Stomach (tissue), 9 donors: ENCODE results near the gene MYCBP2. TPM values are rescaled to one million over a fixed set of nuclear protein-coding genes. Genes with fewer than 3 reads are reported as not detected.

Experiments used
- DNase-seq, 2 donors: peaks; one replicate each; pipeline versions ENCODE4 v3.0.0 to v3.0.0-alpha.2; 2013 to 2019
- H3K27ac ChIP-seq, 5 donors: fragments of 200-600 bp in 4 of 5; sonication (generic) in 4 of 5; one replicate each; pipeline ENCODE4 v1.5.1; 2013 to 2019; ENCODE audit warnings: mild to moderate bottlenecking in 1 of 5, moderate library complexity in 1 of 5
- H3K27me3 ChIP-seq, 3 donors: fragments of 200-600 bp; sonication (generic); one replicate each; pipeline ENCODE4 v1.5.1; 2017 to 2019; ENCODE audit warnings: mixed run types in 1 of 3
- H3K36me3 ChIP-seq, 4 donors: fragments of 200-600 bp; sonication (generic); 1 replicate in 3 of 4; 2 replicates in 1 of 4; pipeline ENCODE4 v1.5.1; 2016 to 2019
- H3K4me1 ChIP-seq, 4 donors: fragments of 200-600 bp; sonication (generic); one replicate each; pipeline ENCODE4 v1.5.1; 2016 to 2019
- H3K4me3 ChIP-seq, 4 donors: fragments of 200-600 bp; sonication (generic) in 3 of 4; one replicate each; pipeline ENCODE4 v1.5.1; 2016 to 2019; ENCODE audit warnings: mild to moderate bottlenecking in 1 of 4
- H3K9me3 ChIP-seq, 4 donors: fragments of 200-600 bp; sonication (generic); one replicate each; pipeline ENCODE4 v1.5.1; 2016 to 2019
- CTCF ChIP-seq, 7 experiments: fragments of 450-650 bp in 4 of 7; fragments of 200-600 bp in 3 of 7; sonication (generic) in 3 of 7; IDR thresholded peaks; one replicate each; pipeline ENCODE4 v1.5.1; 2016 to 2019; ENCODE audit warnings: antibody characterized with exemption in 7 of 7, control low read depth in 2 of 7, mild to moderate bottlenecking in 1 of 7
- EP300 ChIP-seq: sonication (generic); formaldehyde crosslinking; IDR thresholded peaks from one replicate; pipeline ENCODE4 v1.6.1; 2017; ENCODE audit warnings: antibody characterized with exemption
- POLR2A ChIP-seq, 4 donors: fragments of 450-650 bp; IDR thresholded peaks; one replicate each; pipeline ENCODE4 v1.6.1; 2016; ENCODE audit warnings: antibody characterized with exemption in 4 of 4, control low read depth in 2 of 4, mild to moderate bottlenecking in 1 of 4, moderate library complexity in 1 of 4
- POLR2AphosphoS5 ChIP-seq, 3 donors: sonication (generic); formaldehyde crosslinking; IDR thresholded peaks; one replicate each; pipeline ENCODE4 v1.6.1; 2016; ENCODE audit warnings: antibody characterized with exemption in 3 of 3
- WGBS, 5 donors: extraction: QIAGEN DNeasy Blood & Tissue Kit in 3 of 5; methylation state at CpG; one replicate each; pipeline versions ENCODE4 v1.1.5 to v1.1.7; 2013 to 2018; 5-methylcytosine and 5-hydroxymethylcytosine counted together
- intact Hi-C: fragments of 100-400 bp; cut with DNase I; formaldehyde crosslinking; loops from one replicate; pipeline ENCODE4 v1.15.1; 2023; ENCODE audit warnings: low total_unique reads
- polyA plus RNA-seq, 3 donors: library from polyadenylated mRNA; stranded (reverse); fragments of 200-250 nt; gene quantifications; one replicate each; pipeline ENCODE4 v1.2.3, GENCODE V29; 2013
- total RNA-seq, 5 donors: library from RNA; depleted of rRNA; stranded (reverse); fragments of >200 nt; gene quantifications; one replicate each; pipeline versions ENCODE4 v1.1.0 to v1.2.3, GENCODE V29; 2014 to 2016
- donor health status: healthy with polysubstance abuse.
- donor health status: Bipolar disorder and iron deficiency.
- donor health status: healthy.

Gene MYCBP2
- total and polyA plus RNA-seq, 8 donors: 15.6 to 194 (median 70.4) TPM

DNA sequence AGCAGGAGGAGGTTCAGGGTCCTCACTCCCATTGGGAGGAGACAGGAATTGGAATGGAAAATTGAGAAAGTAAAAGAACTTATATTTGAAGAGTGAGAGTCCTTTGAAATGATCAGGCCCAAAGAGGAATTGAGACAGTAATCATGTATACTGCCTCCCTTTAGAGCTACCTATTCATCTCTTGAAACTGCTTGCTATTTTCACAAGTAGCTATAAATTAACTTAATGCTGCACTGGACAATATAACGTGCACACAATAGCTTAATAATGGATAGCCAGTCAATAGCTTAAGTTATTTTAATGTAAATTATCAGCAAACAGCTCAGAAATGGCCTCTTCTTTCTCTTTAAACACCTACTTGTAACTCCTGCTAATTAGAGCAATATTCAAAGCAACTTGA, 46.6 kb upstream of the MYCBP2 start:
- intact Hi-C loops: no loop called here
- WGBS, 5 donors: 70 to 79% (median 71%) methylated on average over 1 of the region's 1 CpG
- no peak for TF ChIP-seq CTCF (IDR thresholded peaks at IDR 0.05)
- TF ChIP-seq EP300: no peak
- no peak for TF ChIP-seq POLR2A (IDR thresholded peaks at IDR 0.05)
- TF ChIP-seq POLR2AphosphoS5 (IDR thresholded peaks at IDR 0.05): no peak

GRCh38 chr13:77372275-77372674, 45.4 kb upstream of the MYCBP2 start:
- Histone ChIP-seq H3K36me3 (no peaks in the 10 kb centered on the region), H3K9me3 (no peaks in the 10 kb centered on the region), H3K4me3 (no peak overlapping the region), H3K4me1 (no peaks in the 10 kb centered on the region), H3K27ac (no peak overlapping the region), H3K27me3 (no peaks in the 10 kb centered on the region)
- WGBS, 5 donors: 90 to 97% (median 97%) methylated on average over 1 of the region's 1 CpG
- DNase-seq: no peak
- intact Hi-C loops: no loop called here
- TF ChIP-seq EP300 (no peak), POLR2A (IDR thresholded peaks at IDR 0.05) (no peak), POLR2AphosphoS5 (IDR thresholded peaks at IDR 0.05) (no peak), CTCF (IDR thresholded peaks at IDR 0.05) (no peak)

More for the DNA sequence above, 46.6 kb upstream of the MYCBP2 start:
- H3K27me3 ChIP-seq: no peaks in the 10 kb centered on the region
- H3K36me3 ChIP-seq: no peaks in the 10 kb centered on the region
- H3K9me3 ChIP-seq: no peaks in the 10 kb centered on the region
- H3K4me3 ChIP-seq: no peak overlapping the region
- H3K27ac ChIP-seq: no peak overlapping the region
- H3K4me1 ChIP-seq: no peaks in the 10 kb centered on the region
- DNase-seq: no peak

- no peak overlapping the region for H3K4me3 ChIP-seq
- H3K36me3 ChIP-seq: no peaks in the 10 kb centered on the region
- intact Hi-C loops: no loop called here
- H3K4me1 ChIP-seq: no peaks in the 10 kb centered on the region
- no peak overlapping the region for H3K27ac ChIP-seq
- no peaks in the 10 kb centered on the region for H3K9me3 ChIP-seq
- 58 to 78% (median 72%) methylated on average over 2 of the region's 2 CpGs for WGBS, 5 donors
- TF ChIP-seq POLR2AphosphoS5 (IDR thresholded peaks at IDR 0.05): no peak
- no peak for TF ChIP-seq POLR2A (IDR thresholded peaks at IDR 0.05)
- TF ChIP-seq CTCF (IDR thresholded peaks at IDR 0.05): no peak
- no peak for TF ChIP-seq EP300
- DNase-seq: no peak
- H3K27me3 ChIP-seq: no peaks in the 10 kb centered on the region
Observed at GRCh38 chr13:77370888-77371287, 44.0 kb upstream of the MYCBP2 start.

GRCh38 chr13:77362166-77362565, 35.3 kb upstream of the MYCBP2 start:
- no peak overlapping the region for H3K4me3 ChIP-seq
- no peaks in the 10 kb centered on the region for H3K27me3 ChIP-seq
- 44 to 58% (median 51%) methylated on average over 1 of the region's 1 CpG for WGBS, 5 donors
- intact Hi-C loops: loop anchor here (10.0 kb wide), 1 partner anchor 63 kb away; no protein-coding TSS in a partner anchor
- no peak overlapping the region for H3K27ac ChIP-seq
- H3K4me1 ChIP-seq: no peaks in the 10 kb centered on the region
- DNase-seq: no peak
- H3K9me3 ChIP-seq: no peaks in the 10 kb centered on the region
- TF ChIP-seq POLR2AphosphoS5 (IDR thresholded peaks at IDR 0.05) (no peak), EP300 (no peak), CTCF (IDR thresholded peaks at IDR 0.05) (no peak), POLR2A (IDR thresholded peaks at IDR 0.05) (no peak)
- H3K36me3 ChIP-seq: no peaks in the 10 kb centered on the region
